NCI-H146 treated with DMSO at 0.1 percent for 48 hours (cell line): ENCODE data around the gene SMARCE1.
A peak's percentile ranks its signal among the peaks of the same experiment; 100 is the strongest.
"Not testable (repeated sequence)": the region's sequence is repeated elsewhere in the genome, so short reads cannot be mapped to it uniquely, and the experiment has no call there.

Source experiments
- DNase-seq: peaks from one replicate; lab custom pipeline; 2025; ENCODE audit not compliant: unreplicated experiment; lab: John Stamatoyannopoulos, UW

Gene SMARCE1

GRCh38 chr17:40586264-40586663 lies 61.4 kb downstream of the SMARCE1 start:
- DNase-seq = not testable (repeated sequence)

- DNase-seq = not testable (repeated sequence)
Measured at GRCh38 chr17:40584950-40585349, 62.7 kb downstream of the SMARCE1 start.

- DNase-seq = peak; percentile 72
Measured at GRCh38 chr17:40582328-40582901, 65.2 kb downstream of the SMARCE1 start.

GRCh38 chr17:40580140-40580539 lies 67.5 kb downstream of the SMARCE1 start:
- no peak for DNase-seq

- no peak for DNase-seq
Measured at GRCh38 chr17:40579471-40579870, 68.1 kb downstream of the SMARCE1 start.

- DNase-seq = no peak
Measured at GRCh38 chr17:40577611-40578065, 70.0 kb downstream of the SMARCE1 start.

GRCh38 chr17:40576113-40576740 lies 71.4 kb downstream of the SMARCE1 start:
- DNase-seq = no peak
